ENCODE data around the gene SERINC2.
"Not testable (repeated sequence)": the region's sequence is repeated elsewhere in the genome, so short reads cannot be mapped to it uniquely, and the experiment has no call there.

SERINC2 gene

DNA sequence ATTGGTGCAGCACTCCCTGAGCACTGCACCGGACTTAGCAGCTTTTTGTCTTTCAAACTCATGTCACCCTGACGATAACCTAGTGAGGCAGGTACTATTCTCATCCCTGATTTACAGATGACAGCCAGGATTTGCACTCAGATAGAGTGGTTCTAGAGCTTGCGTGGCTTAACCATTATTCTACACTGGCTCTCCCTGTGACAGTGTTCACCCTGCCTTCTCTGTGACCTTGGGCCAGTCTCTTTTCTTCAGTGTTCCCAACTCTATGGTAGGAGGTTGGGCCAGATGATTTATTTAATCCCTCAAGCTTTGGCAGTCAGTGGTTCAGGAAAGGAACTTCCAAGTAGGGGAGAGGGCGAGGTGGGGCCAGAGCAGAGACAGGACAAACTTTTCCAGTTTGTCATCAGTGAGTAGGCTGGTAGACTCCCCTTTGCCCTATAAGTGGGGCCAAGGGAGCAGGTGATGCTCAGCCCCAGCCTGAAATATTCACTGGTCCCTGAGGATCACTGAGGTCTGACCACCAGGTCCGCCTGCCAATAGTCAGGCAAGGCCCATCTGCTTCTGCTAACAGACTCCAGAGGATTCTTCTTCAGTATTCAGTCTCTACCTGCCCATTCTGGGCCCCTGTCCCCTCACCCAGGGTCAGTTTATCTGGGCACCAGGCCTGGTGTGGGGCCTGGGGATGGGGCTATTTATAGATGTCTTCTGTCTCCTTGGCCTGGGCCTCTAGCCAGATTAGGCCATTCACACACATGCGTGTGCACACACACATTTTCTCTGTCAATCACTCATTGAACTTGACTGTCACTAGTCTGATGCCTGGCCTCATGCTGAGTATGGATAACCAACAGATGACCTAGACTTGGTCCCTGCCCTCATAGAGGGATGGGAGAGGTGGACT, 31.4 kb upstream of the SERINC2 start:
- DNase-seq = no peak
- in situ Hi-C loops (cut with MboI; ENCODE audit: low pct_unique_long_range_greater_than_20kb, low sequenced_read_pairs) = no loop called here

DNA sequence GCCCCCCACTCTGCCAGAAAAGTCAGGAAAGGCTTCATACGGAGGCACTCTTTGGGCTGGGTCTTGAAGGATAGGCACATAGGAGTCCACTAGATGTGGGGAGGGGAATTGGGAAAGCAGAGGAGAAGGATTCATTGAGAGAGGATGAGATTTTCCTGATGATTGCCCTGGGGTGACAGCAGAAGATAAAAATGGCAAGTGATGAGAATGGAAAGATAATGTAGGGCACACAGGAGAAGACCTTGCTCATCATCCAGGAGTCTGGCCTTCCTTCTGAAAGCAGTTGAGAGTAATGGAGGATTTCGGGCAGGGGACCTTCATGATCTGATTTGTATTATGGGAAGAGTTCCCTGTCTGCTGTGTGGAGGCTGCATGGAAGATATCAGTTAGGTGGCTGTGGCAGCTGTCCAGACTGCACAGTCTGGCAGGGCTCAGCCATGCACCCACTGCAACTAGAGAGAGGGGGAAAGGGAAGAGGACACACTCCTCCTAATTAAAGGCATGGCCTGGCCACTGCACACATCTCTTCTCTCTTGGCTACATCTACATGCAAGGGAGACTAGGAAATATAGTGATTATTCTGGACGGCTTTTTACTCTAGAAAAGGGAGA, 30.5 kb upstream of the SERINC2 start:
- DNase-seq = no peak
- in situ Hi-C loops (cut with MboI; ENCODE audit: low pct_unique_long_range_greater_than_20kb, low sequenced_read_pairs) = no loop called here

DNA sequence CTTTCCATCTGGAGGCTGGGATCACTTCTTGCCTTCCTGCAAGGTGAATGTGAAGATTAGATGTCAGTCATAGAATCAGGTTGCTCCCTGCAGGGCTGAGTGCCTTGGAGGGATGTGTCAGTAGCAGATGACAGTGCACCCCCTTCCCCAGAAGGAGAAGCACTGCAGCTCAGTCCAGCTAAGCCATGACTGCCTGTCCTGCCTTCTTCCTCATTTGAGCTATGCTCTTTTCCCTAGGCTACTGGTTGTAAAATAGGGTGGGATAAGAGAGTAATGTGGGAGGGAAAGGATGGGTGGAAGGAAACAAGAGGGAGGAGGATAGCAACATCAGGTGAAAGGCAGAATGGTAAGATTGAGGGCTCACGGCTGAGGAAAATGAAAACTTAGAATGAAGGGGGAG, 29.0 kb upstream of the SERINC2 start:
- DNase-seq = no peak
- in situ Hi-C loops (cut with MboI; ENCODE audit: low pct_unique_long_range_greater_than_20kb, low sequenced_read_pairs) = no loop called here

DNA sequence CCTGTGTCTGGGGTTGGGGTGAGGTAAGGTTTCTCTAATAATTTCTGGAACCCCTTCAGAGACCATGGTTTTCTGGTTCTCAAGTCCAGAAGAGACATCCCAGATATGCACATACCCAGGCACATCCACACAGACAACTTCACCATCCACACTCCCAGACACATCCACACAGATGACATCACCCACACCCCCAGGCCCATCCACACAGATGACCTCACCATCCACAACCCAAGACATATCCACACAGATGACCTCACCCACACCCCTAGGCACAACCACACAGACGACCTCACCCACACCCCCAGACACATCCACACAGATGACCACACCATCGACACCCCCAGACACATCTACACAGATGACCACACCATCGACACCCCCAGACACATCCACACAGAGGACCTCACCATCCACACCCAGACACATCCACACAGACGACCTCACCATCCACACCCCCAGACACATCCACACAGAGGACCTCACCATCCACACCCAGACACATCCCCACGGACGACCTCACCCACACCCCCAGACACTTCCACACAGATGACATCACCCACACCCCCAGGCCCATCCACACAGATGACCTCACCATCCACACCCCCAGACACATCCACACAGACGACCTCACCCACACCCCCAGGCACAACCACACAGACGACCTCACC, 26.3 kb upstream of the SERINC2 start:
- DNase-seq; in situ Hi-C loops (cut with MboI; ENCODE audit: low pct_unique_long_range_greater_than_20kb, low sequenced_read_pairs): not testable (repeated sequence)

DNA sequence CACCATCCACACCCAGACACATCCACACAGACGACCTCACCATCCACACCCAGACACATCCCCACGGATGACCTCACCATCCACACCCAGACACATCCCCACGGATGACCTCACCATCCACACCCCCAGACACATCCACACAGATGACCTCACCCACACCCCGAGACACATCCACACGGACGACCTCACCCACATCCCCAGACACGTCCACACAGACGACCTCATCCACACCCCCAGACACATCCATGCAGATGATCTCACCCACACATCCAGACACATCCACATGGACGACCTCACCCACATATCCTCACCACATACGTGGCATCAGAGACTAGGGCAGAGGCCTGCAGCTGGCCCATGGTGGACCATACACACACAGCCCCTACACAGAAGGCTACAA, 25.4 kb upstream of the SERINC2 start:
- in situ Hi-C loops (cut with MboI; ENCODE audit: low pct_unique_long_range_greater_than_20kb, low sequenced_read_pairs) = no loop called here
- no peak for DNase-seq

DNA sequence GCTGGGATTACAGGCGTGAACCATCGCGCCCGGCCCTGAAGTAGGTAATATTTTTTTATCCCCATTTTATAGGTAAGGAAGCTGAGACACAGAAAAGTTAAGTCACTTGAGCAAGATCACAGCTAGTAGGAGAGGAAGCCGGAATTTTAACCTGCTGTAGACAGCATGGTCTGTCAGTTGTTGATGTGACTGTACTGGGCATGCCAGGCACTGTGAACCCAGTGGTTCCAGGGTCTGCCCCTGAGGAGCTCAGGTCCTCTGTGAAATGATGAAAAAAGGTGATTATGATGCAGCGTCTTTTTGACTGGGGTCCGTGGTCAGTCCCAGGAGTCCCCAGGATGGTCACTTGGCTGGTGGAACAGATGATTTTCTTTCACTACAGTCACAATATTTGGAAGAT, 23.4 kb upstream of the SERINC2 start:
- DNase-seq = no peak
- in situ Hi-C loops (cut with MboI; ENCODE audit: low pct_unique_long_range_greater_than_20kb, low sequenced_read_pairs) = no loop called here

DNA sequence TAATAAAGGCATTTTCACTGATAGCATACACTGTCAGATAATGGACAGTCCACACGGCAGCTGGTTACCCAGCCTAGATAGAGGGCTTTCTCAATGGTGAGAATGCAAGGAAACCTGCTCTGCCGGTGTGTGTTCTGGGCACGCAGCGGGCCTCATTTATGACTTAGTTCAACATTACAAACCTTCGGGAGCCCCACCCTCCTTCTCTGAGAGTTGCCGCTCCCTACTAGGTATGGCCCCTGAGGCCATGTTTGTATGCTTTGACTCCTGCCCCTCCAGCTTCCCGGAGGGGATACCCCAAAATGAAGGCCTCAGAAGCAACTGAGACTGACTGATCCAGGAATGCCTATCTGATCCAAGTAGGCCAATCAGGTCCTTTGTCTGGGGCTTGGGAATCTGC, 22.9 kb upstream of the SERINC2 start:
- no peak for DNase-seq
- in situ Hi-C loops (cut with MboI; ENCODE audit: low pct_unique_long_range_greater_than_20kb, low sequenced_read_pairs) = no loop called here

DNA sequence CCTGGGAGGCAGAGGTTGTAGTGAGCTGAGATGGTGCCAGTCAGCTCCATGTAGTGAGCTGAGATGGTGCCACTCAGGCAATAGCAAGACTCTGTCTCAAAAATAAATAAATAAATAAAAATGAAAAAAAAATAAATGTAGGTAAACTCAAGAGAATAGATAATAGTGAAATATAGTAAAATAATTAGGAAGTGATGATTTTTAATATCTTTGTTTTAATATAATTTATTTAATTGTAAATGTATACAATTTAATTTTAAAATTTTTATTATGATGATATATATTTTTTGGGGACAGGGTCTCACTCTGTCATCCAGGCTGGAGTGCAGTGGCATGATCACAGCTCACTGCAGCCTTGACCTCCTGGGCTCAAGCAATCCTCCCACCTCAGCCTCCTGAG, 19.6 kb upstream of the SERINC2 start:
- in situ Hi-C loops (cut with MboI; ENCODE audit: low pct_unique_long_range_greater_than_20kb, low sequenced_read_pairs) = no loop called here

DNA sequence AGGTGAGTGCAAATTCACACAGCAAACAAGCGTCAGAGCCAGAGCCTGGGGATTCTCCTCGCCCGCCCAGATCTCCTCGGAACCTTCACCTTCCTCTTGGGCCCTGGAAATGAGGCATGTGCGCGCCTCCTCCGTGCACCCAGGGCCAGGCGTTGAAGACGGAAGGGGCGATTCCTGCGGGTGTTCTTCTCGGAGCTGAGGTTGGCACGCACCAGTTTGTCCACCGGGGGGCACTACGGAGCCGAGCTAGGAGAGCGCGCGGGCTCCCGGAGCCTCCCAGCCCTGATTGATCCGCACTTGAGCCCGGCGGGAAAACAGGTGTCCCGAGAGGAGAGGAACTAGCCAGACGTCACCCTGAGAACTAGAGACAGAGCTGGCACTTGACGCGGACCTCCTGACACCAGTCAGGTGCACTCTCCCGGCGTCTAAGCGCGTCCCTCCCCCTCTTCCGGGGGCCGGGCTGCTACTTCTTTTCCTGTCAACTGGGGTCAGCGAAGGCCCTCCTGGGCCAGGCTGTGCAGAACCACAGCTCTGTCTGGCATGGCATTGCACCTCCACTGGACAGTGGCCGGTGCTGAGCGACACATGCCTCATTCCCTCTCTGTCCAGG, 18.3 kb upstream of the SERINC2 start:
- peak; percentile 91 for DNase-seq
- in situ Hi-C loops (cut with MboI; ENCODE audit: low pct_unique_long_range_greater_than_20kb, low sequenced_read_pairs) = no loop called here

More for the DNA sequence above, 19.6 kb upstream of the SERINC2 start:
- no peak for DNase-seq

DNA sequence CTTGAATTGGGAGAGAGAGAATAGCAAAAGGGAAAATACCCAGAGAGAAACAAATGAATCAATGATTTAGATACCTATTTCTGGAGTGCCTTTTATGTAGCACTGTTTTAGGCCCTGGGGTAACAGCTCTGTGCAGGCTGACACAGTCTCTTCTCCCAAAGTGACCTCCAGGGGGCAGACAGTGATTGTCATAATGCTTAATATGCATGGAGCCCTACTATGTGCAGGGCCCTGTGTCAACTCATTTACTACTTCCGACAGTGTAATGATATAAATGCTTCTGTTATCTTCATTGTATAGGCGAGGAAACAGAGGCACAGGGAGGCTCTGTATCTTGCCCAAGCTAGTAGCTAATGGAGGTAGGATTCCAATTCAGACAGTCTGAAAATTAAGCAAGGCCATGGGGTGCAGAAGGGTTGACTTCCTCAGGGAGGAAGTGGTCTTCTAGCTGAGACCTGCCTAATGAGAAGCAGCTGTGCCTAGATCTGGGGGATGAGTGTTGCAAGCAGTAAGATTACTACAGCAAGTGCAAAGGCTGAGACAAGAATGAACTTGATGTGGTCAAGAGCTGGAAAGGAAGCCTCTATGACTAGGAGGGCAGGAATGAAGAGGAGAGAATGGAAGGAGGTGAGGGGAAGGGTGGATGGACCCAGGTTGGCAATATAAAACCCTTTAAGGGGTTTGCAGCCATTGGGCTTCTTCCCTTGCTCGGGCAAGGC, 16.2 kb upstream of the SERINC2 start:
- DNase-seq = peak; percentile 42
- in situ Hi-C loops (cut with MboI; ENCODE audit: low pct_unique_long_range_greater_than_20kb, low sequenced_read_pairs) = no loop called here

DNA sequence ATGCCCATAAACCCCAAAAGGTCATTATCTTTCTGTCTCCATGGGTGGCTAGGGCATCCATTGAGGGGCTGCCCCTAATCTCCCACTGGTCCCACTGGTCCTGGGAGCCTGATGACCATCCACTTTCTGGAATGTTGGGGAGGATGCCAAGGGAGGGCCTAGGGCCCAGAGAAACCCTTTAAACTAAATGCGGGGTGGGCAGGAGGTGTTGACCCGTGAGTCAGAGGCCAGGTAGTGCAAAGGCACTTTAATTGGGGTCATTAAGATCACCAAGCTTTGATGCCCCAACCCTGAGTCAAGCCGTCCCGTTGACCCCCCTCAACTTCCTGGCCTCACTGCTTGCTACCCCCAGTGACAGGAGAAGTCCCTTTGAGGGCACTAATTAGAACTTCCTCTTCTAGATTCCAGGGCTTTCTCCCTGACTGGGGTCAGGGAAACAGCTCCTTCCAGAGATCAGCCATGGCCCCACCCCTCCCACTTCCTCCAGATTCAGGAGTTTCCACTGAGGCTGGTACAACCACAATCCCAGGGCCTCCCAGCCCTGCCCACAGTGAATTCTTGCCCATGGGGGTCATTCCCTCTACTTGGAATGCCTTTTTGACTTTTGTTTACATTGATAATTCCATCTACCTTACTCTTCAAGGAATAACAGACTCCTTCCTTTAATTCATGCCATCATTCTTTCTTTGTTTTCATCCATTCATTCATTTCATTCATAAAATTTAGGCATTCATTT, 15.5 kb upstream of the SERINC2 start:
- in situ Hi-C loops (cut with MboI; ENCODE audit: low pct_unique_long_range_greater_than_20kb, low sequenced_read_pairs) = no loop called here
- DNase-seq = no peak

DNA sequence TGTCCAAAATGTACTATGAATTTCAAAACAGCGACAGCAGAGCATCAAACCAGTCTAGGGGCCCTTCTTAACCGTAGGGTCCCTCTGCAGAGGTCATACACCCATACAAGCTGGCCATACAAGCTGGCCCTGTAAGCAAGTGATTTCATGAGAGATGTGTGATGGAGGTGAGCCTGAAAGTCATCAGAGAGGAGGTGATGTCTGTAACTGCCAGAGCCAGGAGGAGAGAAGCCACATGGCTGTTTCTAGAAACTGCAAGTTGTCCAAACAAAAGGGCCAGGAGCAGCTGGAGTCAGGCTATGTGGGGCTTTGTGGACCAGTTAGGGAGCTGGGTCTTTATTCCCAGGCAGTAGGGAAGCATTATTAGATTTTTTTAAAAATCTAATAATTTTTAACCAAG, 14.8 kb upstream of the SERINC2 start:
- DNase-seq = no peak
- in situ Hi-C loops (cut with MboI; ENCODE audit: low pct_unique_long_range_greater_than_20kb, low sequenced_read_pairs) = no loop called here

DNA sequence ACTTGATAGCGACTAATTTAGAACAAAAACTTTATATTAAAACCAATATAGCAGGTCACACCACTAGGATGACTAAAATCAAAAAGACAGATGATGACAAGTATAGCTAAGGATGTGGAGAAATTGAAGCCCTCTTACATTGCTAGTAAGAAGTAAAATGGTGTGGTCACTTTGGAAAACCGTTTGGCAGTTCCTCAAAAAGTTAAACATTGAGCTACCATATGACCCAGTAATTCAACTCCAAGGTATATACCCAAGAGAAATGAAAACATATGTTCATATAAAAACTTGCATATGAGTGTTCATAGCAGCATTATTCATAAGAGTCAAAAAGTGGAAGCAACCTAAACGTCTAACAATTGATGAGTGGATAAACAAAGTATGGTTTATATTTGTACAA, 13.0 kb upstream of the SERINC2 start:
- no peak for DNase-seq
- in situ Hi-C loops (cut with MboI; ENCODE audit: low pct_unique_long_range_greater_than_20kb, low sequenced_read_pairs) = no loop called here

DNA sequence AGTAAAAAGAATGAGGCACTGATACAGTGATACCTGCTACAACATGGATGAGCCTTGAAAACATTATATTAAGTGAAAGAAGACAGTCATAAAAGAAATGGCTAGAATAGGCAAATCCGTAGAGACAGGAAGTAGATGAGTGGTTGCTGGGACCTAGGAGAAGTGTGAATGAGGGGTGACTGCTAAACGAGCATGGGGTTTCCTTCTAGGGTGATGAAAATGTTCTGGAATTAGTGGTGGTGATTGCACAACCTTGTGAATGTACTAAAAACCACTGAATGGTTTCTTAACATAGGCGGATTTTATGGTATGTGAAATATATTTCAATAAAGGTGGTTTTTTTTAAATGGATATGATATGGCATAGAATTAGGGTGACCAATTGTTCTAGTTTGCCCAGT, 12.6 kb upstream of the SERINC2 start:
- in situ Hi-C loops (cut with MboI; ENCODE audit: low pct_unique_long_range_greater_than_20kb, low sequenced_read_pairs) = no loop called here
- DNase-seq = no peak

DNA sequence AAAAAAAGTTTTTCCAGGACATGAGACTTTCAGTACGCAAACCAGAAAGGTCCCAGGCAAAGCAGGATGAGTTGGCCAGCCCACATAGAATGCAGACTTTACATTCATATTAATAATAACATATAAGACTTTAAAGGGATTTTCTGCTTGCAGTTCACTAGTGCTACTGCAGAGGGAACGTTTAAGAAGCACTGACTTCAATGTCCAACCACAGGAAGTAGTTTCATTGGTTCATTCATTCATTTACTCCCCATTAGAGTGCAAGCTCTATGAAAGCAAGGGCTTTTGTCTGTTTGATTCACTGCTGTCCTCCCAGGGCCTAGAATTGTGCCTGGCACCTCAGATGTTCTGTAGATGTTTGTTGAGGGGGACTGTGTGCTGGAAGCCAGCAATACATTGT, 11.8 kb upstream of the SERINC2 start:
- in situ Hi-C loops (cut with MboI; ENCODE audit: low pct_unique_long_range_greater_than_20kb, low sequenced_read_pairs) = no loop called here
- no peak for DNase-seq

DNA sequence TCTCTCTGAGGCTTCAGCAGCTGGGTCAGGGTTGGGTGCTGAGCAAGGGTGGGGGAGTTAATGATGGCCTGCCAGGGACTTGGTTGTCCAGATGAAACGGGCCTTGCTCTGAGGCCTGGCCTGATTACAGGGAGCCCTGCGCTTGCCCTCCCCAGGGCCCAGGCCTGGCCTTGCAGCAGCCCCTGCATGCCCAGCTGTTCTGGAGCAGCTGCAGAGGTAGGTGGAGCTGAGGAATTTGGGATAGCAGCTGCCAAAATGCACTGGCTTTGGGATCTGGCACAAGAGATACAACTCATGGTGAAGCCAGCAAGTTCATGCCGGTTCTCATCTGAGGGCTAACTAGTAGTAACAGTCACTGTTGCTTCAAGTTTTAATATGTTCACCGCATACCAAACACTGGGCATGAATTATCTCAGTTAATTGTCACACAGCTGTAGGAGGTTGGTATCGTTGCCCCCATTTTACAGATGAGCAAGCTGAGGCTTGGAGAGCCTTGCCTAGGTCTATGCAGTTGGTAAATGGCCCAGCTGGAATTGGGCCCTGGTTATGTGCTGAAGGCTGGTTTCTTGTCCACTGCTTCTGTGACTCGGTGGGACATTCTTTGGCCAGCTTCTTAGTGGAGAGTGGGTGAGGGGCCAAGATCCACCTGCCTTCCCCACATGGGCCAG, 7.3 kb upstream of the SERINC2 start:
- in situ Hi-C loops (cut with MboI; ENCODE audit: low pct_unique_long_range_greater_than_20kb, low sequenced_read_pairs) = no loop called here
- no peak for DNase-seq

DNA sequence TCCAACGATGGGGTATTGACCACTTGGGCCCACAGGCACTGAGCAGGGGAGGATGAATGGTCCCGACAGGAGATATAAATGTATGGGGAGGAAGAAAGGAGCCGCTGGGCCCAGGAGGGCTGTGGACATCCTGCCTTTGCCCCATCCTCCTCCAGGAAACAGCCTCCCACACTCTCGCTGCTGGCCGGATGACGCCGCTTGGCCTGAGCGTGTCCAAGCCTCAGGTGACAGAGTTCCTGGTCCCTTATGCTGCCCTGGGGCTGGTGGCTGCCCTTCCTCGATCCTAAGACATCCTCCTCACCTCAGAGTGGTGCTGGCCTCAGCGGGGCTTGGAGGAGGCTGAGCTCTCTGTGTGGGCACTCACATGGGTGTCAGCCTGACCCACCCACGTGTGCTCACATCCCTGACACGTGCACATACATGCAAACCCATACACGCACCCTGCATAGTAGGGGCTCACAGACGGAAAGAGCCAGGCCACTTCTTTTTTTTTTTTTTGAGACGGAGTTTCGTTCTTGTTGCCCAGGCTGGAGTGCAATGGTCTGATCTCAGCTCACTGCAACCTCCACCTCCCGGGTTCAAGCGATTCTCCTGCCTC, 5.9 kb upstream of the SERINC2 start:
- in situ Hi-C loops (cut with MboI; ENCODE audit: low pct_unique_long_range_greater_than_20kb, low sequenced_read_pairs) = no loop called here
- no peak for DNase-seq

DNA sequence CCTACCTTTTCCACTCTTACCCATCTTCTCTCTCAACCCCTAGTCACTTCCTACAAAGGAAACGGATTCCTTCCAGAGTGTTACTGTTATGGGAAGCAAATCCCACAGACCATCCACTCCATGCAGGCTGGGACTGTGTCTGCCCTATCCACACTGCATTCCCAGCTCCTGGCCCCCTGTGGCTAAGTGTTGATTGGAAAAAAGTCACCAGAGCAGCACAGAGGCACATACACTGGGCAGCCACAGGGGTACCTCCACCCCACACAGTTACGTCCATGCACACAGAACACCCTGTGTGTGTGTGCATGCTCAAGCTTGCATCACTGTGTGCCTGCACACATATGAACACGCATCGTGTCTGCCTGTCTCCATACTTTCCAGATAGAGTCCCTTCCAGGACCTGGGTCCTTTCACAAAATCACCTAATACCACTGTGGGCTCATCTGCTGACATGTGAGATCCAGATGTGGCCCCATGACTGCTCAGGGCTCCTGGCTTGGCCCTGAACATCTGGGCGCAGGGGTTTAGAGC, 4.2 kb upstream of the SERINC2 start:
- in situ Hi-C loops (cut with MboI; ENCODE audit: low pct_unique_long_range_greater_than_20kb, low sequenced_read_pairs) = no loop called here
- DNase-seq = no peak

Data from KBM-7 (cell line).